HFF-Myc (cell line): ENCODE data around the gene PALD1.

ENCODE experiments used
- DNase-seq: peaks from one replicate; pipeline ENCODE4 v3.0.0-alpha.2; 2011; ENCODE audit warnings: low read depth; ENCODE audit errors: extremely low read depth
- H3K4me3 ChIP-seq: replicated peaks from 2 replicates; pipeline ENCODE4 v1.5.1; 2011; ENCODE audit warnings: low read depth, mild to moderate bottlenecking, control low read depth, low read length
- CTCF ChIP-seq: IDR thresholded peaks from 2 replicates; pipeline ENCODE4 v1.5.1; 2012; ENCODE audit warnings: mild to moderate bottlenecking, low read depth, low read length, control low read depth; ENCODE audit errors: missing control alignments

The PALD1 gene

GRCh38 chr10:70465278-70465677, 13.3 kb upstream of the PALD1 start:
- no peak for TF ChIP-seq CTCF
- DNase-seq, result no peak
- H3K4me3 ChIP-seq, result no peak overlapping the region

DNA sequence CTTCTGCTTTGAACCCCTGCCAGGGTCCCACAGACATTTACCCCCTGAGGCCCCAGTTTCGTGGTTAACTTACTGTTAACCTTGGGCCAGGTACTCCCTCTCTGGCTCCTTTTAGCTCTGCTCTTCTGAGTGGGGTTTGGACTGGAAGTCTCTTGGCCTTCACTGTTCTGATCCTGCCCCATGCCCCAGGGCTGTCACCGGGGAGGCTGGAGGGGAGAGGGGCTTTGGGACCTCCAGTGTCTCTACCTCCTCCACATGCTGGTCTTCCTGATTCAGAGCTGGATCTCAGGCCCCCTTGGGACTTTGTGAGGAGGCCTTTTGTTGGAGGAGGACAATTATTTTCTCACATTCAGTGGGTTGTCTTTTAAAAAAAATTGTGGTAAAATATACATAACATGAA, 12.7 kb upstream of the PALD1 start:
- DNase-seq, result no peak
- no peak overlapping the region for H3K4me3 ChIP-seq
- no peak for TF ChIP-seq CTCF

- no peak for TF ChIP-seq CTCF
- no peak overlapping the region for H3K4me3 ChIP-seq
- DNase-seq, result no peak
Observed at GRCh38 chr10:70466951-70467350, 11.6 kb upstream of the PALD1 start.

- no peak overlapping the region for H3K4me3 ChIP-seq
- DNase-seq, result no peak
- TF ChIP-seq CTCF, result no peak
Observed at GRCh38 chr10:70472799-70473454, 5.6 kb upstream of the PALD1 start.

GRCh38 chr10:70474780-70475179, 3.8 kb upstream of the PALD1 start:
- DNase-seq, result no peak
- no peak for TF ChIP-seq CTCF
- no peak overlapping the region for H3K4me3 ChIP-seq

DNA sequence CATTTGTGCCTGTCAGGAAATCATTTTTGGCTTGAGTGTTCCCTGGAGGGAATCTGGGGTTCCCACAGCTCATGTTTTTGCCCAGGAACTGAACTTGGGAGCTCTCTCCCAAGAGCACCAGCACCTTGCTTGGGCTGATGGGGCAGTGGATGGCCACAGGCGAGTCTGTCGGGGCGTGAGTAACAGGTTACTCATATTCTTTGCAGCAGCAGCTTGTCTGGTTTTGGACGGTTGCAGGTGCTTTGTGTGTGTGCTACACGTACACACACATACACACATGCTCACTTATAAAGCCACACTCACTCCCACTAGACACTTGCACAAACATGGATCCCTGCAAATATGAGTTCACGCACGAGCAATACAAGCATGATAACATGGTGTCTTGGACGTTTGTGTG, 2.9 kb upstream of the PALD1 start:
- DNase-seq, result no peak
- H3K4me3 ChIP-seq, result no peak overlapping the region
- TF ChIP-seq CTCF, result no peak
